ENCODE measurements around the gene DNAJC1.
A peak's percentile ranks its signal among the peaks of the same experiment; 100 is the strongest.
"Not testable (repeated sequence)": the region's sequence is repeated elsewhere in the genome, so short reads cannot be mapped to it uniquely, and the experiment has no call there.

DNAJC1 gene

DNA sequence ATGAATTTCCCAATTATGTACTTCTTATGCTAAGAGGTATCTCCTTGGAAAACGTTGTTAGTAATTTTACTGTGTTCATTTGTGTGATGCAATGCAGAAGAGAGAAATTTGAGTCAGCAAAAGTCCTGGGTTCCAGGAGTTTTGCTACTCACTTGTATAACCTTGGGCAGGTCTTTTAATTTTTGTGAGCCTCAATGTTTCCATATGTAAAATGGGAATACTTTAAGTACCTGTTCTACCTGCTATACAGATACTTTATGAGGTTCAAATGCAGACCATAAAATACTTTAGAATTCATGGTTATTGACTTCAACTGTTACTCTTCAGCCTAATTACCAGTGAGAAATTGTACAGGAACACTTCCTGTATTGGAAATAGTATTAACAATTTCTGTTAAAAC, 284.0 kb downstream of the DNAJC1 start:
- H3K4me3 ChIP-seq (ENCODE audit: low read length), result no peak overlapping the region
- H3K9me3 ChIP-seq (ENCODE audit: insufficient read depth, low read depth, low read length), result no peaks in the 10 kb centered on the region
- H3K4me1 ChIP-seq (ENCODE audit: insufficient read depth, low read length), result peaks cover 13% of the 10 kb centered on the region; the same call in 1 of the 2 replicates
- 0 out of 2 replicates have a peak overlapping the region, but pooled peaks have one; percentile 24 for H3K9ac ChIP-seq (ENCODE audit: low read depth, low read length)
- H3K36me3 ChIP-seq (ENCODE audit: insufficient read depth, low read depth, low read length), result peaks cover 47% of the 10 kb centered on the region; the same call in 1 of the 2 replicates
- H3K27me3 ChIP-seq (ENCODE audit: insufficient read depth, low read length), result no peaks in the 10 kb centered on the region
- no peak overlapping the region for H3K27ac ChIP-seq (ENCODE audit: low read length)

DNA sequence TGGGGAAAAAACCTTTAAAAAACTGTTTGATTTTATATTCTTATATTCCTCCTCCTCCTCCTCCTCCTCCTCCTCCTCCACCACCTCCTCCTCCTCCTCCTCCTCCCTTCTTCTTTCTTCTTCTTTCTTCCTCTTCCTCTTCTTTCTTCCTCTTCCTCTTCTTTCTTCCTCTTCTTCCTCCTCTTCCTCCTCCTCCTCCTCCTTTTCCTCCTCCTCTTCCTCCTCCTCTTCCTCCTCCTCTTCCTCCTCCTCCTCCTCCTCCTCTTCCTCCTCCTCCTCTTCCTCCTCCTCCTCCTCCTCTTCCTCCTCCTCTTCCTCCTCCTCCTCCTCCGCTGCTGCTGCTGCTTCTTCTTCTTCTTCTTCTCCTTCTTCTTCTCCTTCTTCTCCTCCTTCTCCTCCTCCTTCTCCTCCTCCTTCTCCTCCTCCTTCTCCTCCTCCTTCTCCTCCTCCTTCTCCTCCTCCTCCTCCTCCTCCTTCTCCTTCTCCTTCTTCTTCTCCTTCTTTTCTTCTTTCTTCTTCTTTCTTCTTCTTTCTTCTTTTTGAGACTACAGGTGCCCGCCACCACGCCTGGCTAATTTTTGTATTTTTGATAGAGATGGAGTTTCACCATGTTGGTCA, 286.0 kb downstream of the DNAJC1 start:
- H3K27me3 ChIP-seq (ENCODE audit: insufficient read depth, low read length); H3K9ac ChIP-seq (ENCODE audit: low read depth, low read length); H3K9me3 ChIP-seq (ENCODE audit: insufficient read depth, low read depth, low read length); H3K4me1 ChIP-seq (ENCODE audit: insufficient read depth, low read length); H3K4me3 ChIP-seq (ENCODE audit: low read length); H3K27ac ChIP-seq (ENCODE audit: low read length): not testable (repeated sequence)
- peaks cover 50% of the 10 kb centered on the region for H3K36me3 ChIP-seq (ENCODE audit: insufficient read depth, low read depth, low read length)

DNA sequence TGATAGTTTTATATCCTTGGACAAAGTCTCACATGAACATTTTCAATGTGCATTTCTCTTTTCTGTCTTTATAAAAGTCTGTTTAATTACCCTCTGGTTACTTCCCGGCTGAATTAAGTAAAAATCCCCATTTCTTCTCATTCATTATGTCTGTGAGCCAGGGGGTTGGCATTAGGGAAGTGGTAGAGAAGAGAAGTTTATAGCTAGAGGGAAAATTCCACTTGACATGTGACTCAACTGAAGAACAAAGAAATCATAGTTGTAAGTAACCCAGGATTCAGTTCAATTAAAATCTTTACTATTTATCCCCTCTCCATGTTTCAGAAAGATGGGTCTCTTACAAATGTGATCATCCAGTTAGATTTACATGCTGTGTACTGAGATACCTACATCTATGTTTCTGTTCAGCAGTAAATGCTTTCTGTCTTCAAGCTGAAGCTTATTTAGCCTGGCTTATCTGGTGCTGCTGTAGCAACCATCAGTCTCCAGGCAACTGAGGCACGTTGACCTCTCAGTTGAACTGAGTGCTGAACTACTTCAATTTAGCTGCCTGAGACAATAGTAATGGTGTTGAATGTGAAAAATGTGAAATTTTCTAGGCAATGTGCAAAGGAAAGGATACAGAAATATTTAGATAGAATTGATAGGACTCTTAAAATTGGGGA, 287.9 kb downstream of the DNAJC1 start:
- Histone ChIP-seq H3K9ac (ENCODE audit: low read depth, low read length) (no peak overlapping the region), H3K4me3 (ENCODE audit: low read length) (no peak overlapping the region), H3K36me3 (ENCODE audit: insufficient read depth, low read depth, low read length) (peaks cover 45% of the 10 kb centered on the region), H3K27me3 (ENCODE audit: insufficient read depth, low read length) (no peaks in the 10 kb centered on the region), H3K27ac (ENCODE audit: low read length) (no peak overlapping the region), H3K9me3 (ENCODE audit: insufficient read depth, low read depth, low read length) (no peaks in the 10 kb centered on the region), H3K4me1 (ENCODE audit: insufficient read depth, low read length) (peaks cover 8% of the 10 kb centered on the region; the same call in 1 of the 2 replicates)

DNA sequence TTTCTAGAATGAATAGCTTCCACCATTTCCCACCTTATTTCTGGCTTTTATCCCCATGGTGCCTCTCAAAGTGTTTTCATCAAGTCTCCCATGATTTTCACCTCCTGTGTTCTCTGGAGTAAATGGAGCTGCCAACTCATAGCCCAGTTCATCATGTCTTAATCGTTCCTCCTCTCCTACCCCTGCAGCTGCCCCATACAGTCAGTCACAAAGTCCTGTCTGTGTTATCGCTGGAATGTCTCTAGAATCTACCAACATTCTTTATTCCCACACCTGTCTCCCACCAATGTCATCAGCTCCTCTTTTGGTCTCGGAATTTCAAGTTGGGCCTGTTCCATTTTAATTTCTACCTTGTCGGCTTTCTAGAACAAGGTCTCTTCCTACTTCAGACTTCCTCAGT, 290.6 kb downstream of the DNAJC1 start:
- H3K9me3 ChIP-seq (ENCODE audit: insufficient read depth, low read depth, low read length), result no peaks in the 10 kb centered on the region
- no peak overlapping the region for H3K9ac ChIP-seq (ENCODE audit: low read depth, low read length)
- H3K36me3 ChIP-seq (ENCODE audit: insufficient read depth, low read depth, low read length), result peaks cover 40% of the 10 kb centered on the region
- no peak overlapping the region for H3K4me3 ChIP-seq (ENCODE audit: low read length)
- H3K27ac ChIP-seq (ENCODE audit: low read length), result no peak overlapping the region
- no peaks in the 10 kb centered on the region for H3K4me1 ChIP-seq (ENCODE audit: insufficient read depth, low read length)
- no peaks in the 10 kb centered on the region for H3K27me3 ChIP-seq (ENCODE audit: insufficient read depth, low read length)

DNA sequence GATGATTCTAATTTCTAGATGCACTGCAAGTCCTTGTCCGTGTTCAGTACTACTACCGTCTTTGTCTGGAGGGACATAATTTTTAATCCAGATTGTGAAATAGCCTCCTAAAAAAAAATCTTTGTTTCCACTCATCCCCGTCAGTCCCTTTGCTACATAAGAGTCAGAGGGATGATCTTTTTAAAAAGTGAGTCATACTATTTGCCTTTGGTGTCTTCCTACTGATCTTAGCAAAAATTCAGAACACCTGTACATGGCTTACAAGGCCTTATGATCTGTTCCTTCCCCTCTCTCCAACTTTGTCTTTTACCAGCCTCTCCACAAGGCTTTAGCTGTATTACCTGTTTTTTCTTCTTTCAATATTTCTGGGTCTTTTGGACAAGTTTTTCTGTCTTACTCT, 296.0 kb downstream of the DNAJC1 start:
- H3K9ac ChIP-seq (ENCODE audit: low read depth, low read length), result no peak overlapping the region
- no peak overlapping the region for H3K4me3 ChIP-seq (ENCODE audit: low read length)
- no peaks in the 10 kb centered on the region for H3K4me1 ChIP-seq (ENCODE audit: insufficient read depth, low read length)
- peaks cover 17% of the 10 kb centered on the region; the same call in 1 of the 2 replicates for H3K36me3 ChIP-seq (ENCODE audit: insufficient read depth, low read depth, low read length)
- H3K9me3 ChIP-seq (ENCODE audit: insufficient read depth, low read depth, low read length), result no peaks in the 10 kb centered on the region
- H3K27ac ChIP-seq (ENCODE audit: low read length), result no peak overlapping the region
- no peaks in the 10 kb centered on the region for H3K27me3 ChIP-seq (ENCODE audit: insufficient read depth, low read length)
